ENCODE results near the gene LAMC1.
"Not testable (repeated sequence)": the region's sequence is repeated elsewhere in the genome, so short reads cannot be mapped to it uniquely, and the experiment has no call there.

LAMC1 gene

DNA sequence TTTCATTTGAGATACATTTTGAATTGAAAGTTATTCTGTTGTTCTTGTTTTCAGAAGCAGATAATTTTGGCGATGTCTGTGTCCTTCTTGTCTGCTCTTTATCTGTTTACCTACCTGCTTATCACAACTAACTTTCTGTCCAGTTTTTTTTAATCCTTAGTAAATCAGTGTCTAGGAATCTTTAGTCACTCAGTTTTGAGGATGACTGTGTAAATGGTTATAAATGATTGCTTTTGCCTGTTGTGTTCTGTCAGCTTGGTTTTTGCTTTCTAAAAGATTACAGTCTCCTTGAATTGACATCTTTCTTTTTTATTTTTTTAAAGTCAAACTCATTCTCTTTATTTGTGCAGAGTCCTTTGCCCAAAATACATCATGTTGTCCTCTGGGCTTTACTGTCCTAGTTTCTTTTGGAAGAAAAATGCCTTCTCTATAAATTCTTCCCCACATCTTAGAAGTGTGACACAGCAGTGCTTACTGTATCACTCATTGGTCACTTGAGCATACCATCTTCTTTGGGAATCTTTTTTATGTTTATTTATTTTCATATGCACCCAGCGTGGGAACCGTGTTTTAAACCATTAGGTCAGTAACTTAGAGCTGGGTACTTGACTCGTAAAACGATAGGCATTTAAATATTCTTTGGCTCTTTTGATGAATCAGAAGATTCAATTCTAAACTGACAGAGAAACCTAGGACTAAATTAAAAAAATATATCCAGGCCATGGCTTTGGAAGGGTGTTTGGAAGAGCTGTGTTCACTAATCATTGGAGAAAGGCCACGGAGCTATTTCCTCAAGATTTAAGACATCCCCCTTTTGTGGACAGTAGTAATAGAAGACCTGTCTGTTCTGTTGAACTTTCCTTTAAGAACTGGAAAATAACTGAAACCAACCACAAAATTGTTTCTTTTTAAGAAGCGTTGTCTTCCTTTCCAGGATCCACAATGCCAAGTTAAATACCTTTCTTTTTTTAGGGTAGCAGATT lies 20.9 kb downstream of the LAMC1 start:
- DNase-seq (ENCODE audit: low read depth), result no peak

- DNase-seq (ENCODE audit: low read depth), result no peak
These were observed 21.9 kb downstream of the LAMC1 start for GRCh38 chr1:183044893-183045649.

DNA sequence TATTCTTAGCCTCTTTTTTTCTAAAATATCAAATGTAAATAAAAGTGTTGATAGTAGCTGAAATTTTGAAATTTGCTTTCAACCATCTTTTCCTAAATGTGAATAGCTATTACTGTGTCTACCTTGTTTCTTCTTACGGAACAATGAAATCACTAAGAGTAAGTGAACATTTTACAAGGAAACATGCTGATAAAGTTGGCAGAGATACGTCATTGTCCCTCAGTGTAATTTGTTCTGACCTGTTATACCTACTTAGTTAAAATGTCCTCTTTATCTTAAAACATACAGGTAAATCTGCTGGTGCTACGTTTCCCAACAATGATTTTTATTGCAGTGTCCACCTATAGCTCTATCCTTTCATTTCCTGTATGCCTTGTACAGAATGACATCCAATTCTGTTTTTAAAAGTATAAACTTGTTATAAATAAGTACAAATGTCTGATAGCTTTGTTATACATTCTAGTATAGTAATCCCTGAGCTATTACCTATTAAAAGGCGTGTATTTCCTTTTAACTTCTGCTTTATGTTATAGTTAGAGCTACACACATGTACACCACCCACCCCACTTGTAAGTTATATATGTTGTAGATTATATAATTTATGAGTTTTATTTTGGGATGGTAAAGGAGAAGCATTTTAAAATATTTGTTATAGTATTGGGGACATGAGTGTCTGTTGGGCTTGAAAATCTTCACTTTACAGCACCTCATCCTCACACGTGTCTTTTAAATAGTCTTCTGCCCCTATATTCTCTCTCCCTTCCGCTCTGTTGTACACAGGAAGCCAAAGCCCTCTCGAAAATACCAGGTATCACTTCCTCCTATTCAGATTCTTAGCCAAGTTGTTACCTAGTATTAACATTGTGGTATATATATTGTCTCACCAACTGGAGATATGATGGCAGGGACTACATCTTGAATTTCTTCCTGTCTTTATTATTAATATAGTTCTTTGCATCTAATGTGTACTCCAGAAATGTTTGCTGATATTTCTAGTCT lies 25.2 kb downstream of the LAMC1 start:
- DNase-seq (ENCODE audit: low read depth), result no peak

- DNase-seq (ENCODE audit: low read depth), result no peak
These were observed 28.3 kb downstream of the LAMC1 start for GRCh38 chr1:183051546-183051945.

GRCh38 chr1:183052861-183053260 lies 29.6 kb downstream of the LAMC1 start:
- DNase-seq (ENCODE audit: low read depth), result no peak

GRCh38 chr1:183058851-183059502 lies 35.8 kb downstream of the LAMC1 start:
- no peak for DNase-seq (ENCODE audit: low read depth)

GRCh38 chr1:183061194-183061593 lies 38.0 kb downstream of the LAMC1 start:
- DNase-seq (ENCODE audit: low read depth), result no peak

GRCh38 chr1:183063349-183063748 lies 40.1 kb downstream of the LAMC1 start:
- no peak for DNase-seq (ENCODE audit: low read depth)

- DNase-seq (ENCODE audit: low read depth), result no peak
These were observed 42.0 kb downstream of the LAMC1 start for GRCh38 chr1:183065168-183065706.

- DNase-seq (ENCODE audit: low read depth), result not testable (repeated sequence)
These were observed 43.2 kb downstream of the LAMC1 start for GRCh38 chr1:183066432-183066831.

DNA sequence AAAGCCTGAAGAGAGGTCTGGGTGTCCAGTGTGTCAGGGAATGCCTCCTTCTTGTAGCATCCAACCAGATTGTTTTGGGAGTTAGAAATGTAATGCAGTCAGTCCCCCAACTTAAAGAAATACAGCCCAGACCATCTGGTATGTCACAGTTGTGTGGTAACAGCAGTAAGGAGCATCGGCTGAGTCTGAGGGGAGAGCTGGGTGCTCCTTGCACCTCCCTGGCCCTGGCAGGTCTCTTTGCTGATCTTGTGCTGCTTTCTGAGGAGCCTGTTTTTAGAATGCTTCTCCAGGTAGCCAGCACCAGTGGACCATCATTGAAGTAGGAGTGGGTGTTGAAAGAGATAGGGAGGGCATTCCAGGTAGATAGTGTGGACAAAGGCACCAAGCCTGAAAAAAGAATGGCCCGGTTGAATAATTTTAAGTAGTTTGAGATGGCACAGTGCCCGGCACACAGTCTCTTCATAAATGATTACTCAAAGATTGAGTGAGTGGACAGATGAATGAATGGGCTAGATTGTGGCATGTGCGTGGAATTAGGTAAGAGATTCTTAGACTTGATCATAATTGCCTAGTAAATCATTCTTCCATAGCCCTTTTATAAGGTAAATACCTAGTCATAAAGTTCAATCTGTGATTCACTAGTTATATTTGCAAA lies 46.5 kb downstream of the LAMC1 start:
- DNase-seq (ENCODE audit: low read depth), result no peak

- DNase-seq (ENCODE audit: low read depth), result no peak
These were observed 47.2 kb downstream of the LAMC1 start for GRCh38 chr1:183070234-183070922.

GRCh38 chr1:183070923-183071618 lies 47.9 kb downstream of the LAMC1 start:
- DNase-seq (ENCODE audit: low read depth), result no peak

GRCh38 chr1:183072595-183072994 lies 49.4 kb downstream of the LAMC1 start:
- not testable (repeated sequence) for DNase-seq (ENCODE audit: low read depth)

DNA sequence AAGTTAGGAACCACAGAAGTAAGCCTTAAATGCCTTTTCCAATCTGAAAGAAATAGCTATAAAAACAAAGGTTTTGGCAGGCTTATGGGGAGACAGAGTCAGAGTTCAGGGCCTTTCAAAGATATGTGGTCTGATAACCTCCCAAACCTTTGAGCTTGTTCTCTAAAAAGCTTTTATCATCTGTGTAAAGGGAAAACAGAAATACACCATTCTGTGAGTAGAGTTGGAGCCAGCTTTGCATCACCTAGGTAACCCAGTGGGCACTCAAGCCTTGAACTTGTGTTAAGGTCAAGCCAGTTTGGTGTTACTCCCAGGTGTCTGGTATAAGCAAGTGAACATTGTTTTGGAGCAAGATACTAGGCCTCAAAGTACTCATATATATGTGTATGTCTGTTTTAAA lies 50.1 kb downstream of the LAMC1 start:
- no peak for DNase-seq (ENCODE audit: low read depth)

DNA sequence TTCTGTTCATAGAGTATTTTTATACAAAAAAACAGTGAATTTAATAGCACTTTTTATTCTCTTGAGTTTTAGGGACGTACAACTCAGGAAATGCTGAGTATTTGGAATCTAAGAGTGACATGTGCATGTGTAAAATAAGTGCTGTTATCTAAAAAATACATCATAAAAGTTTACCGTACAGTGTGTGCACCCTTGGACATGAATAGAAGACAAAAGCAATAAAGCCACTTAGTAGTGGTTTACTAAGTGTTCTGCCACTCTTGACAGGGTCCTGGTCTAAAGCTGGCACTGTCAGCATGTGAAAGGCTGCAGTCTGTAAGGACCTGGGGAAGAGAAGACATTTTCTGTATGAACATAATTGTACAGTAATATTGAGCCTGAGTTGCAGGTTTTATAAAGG lies 51.0 kb downstream of the LAMC1 start:
- DNase-seq (ENCODE audit: low read depth), result no peak

DNA sequence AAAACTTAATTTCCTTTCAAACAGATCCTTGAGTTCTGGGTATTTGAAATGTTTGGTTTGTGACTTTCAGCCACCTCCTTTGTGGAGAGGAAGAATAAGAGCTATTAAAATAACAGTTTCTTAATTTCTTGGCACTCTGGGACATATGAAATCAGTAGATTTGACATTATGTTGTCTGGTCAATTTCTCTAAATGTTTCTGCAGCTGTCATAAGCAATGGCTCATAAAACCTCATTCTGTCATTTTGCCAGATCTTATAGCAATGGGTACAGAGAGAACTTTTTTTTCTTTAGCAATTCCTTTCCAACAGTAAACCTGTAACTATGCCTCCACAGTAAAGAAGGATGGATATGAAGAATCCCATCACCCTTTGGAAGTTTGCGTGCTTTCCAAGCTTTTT lies 52.6 kb downstream of the LAMC1 start:
- no peak for DNase-seq (ENCODE audit: low read depth)

DNA sequence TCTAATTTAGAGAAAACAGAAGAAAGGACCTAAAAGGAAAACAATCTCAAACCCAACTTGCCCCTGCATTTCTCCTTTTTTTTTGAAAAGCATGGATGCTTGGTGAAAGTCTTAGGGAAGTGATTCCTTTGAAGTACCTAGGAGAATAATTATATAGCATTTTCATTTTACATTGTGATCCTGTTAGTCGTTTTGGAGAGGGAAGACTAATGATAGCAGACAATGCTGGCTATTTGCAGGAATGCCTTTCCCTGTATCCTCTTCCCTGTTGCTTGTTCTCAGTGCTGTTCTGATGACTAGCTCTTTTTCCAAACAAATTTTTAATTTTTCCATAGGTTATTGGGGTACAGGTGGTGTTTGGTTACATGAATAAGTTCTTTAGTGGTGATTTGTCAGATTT lies 53.9 kb downstream of the LAMC1 start:
- no peak for DNase-seq (ENCODE audit: low read depth)

DNA sequence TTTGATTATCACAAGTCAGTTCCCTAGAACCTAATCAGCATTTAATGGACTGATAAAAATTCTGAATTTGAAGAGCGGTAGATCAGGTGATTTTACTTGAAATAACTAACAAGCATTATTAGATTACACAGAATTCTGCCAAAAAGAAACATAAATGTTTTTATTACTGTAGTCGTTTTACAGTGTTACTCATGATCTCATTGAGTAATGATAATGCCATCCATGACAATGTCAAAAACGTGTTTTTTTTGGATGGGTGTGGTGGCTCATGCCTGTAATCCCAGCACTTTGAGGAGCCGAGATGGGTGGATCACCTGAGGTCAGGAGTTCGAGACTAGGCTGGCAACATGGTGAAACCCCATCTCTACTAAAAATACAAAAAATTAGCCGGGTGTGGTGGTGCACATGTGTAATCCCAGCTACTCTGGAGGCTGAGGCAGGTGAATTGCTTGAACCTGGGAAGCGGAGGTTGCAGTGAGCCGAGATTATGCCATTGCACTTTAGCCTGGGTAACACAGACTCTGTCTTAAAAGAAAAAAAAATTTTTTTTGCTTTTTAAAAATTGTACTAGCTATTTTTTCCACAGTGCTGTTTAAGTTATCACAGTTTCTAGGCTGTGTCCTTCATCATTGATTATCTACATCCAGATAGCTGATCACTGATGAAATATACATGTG lies 56.6 kb downstream of the LAMC1 start:
- DNase-seq (ENCODE audit: low read depth), result no peak

Measured in activated T-cell treated with anti-CD3 and anti-CD28 coated beads for 1 hour (primary cell).